Thyroid gland (tissue), 4 donors: ENCODE results near the gene SCTR. TPM values are rescaled to one million over a fixed set of nuclear protein-coding genes. Genes with fewer than 3 reads are reported as not detected.

Experiments
- DNase-seq, 2 donors: peaks; one replicate each; pipeline ENCODE4 v3.0.0-alpha.2; 2019
- H3K27ac ChIP-seq, 3 donors: fragments of 200-600 bp; sonication (generic); 1 replicate in 2 of 3; 2 replicates in 1 of 3; pipeline ENCODE4 v1.5.1; 2016 to 2019; ENCODE audit warnings: mild to moderate bottlenecking in 1 of 3, moderate library complexity in 1 of 3
- H3K27me3 ChIP-seq: fragments of 200-600 bp; sonication (generic); one replicate; pipeline ENCODE4 v1.5.1; 2019
- H3K36me3 ChIP-seq, 2 donors: fragments of 200-600 bp; sonication (generic); one replicate each; pipeline ENCODE4 v1.5.1; 2016 to 2019
- H3K4me1 ChIP-seq, 2 donors: fragments of 200-600 bp; sonication (generic); one replicate each; pipeline ENCODE4 v1.5.1; 2017 to 2019
- H3K4me3 ChIP-seq, 3 donors: fragments of 200-600 bp; sonication (generic); replicated peaks in 1 of 3; 1 replicate in 2 of 3; 2 replicates in 1 of 3; pipeline ENCODE4 v1.5.1; 2016; ENCODE audit warnings: mild to moderate bottlenecking in 1 of 3
- H3K9me3 ChIP-seq: fragments of 200-600 bp; sonication (generic); one replicate; pipeline ENCODE4 v1.5.1; 2017
- POLR2A ChIP-seq, 2 donors: fragments of 450-650 bp; IDR thresholded peaks; one replicate each; pipeline ENCODE4 v1.6.1; 2017; ENCODE audit warnings: antibody characterized with exemption in 2 of 2, mild to moderate bottlenecking in 2 of 2, moderate library complexity in 1 of 2
- WGBS, 2 donors: methylation state at CpG; one replicate each; pipeline ENCODE4 v1.1.5; 2017; 5-methylcytosine and 5-hydroxymethylcytosine counted together
- intact Hi-C: fragments of 100-400 bp; cut with DNase I; formaldehyde crosslinking; loops from one replicate; pipeline ENCODE4 v1.15.1; 2023
- total RNA-seq, 4 donors: library from RNA; depleted of rRNA; stranded (reverse); fragments of >200 nt; gene quantifications; one replicate each; pipeline ENCODE4 v1.2.3, GENCODE V29; 2016
- TF ChIP-seq, protein P1 (sequence below), 6 experiments: fragments of 200-600 bp in 3 of 6; fragments of 450-650 bp in 3 of 6; sonication (generic) in 3 of 6; IDR thresholded peaks; one replicate each; pipeline ENCODE4 v1.5.1; 2016 to 2019; ENCODE audit warnings: antibody characterized with exemption in 6 of 6, mild to moderate bottlenecking in 2 of 6, inconsistent platforms in 1 of 6, moderate library complexity in 1 of 6

SCTR gene
- total RNA-seq, 4 donors from 2014 or later = not detected

DNA sequence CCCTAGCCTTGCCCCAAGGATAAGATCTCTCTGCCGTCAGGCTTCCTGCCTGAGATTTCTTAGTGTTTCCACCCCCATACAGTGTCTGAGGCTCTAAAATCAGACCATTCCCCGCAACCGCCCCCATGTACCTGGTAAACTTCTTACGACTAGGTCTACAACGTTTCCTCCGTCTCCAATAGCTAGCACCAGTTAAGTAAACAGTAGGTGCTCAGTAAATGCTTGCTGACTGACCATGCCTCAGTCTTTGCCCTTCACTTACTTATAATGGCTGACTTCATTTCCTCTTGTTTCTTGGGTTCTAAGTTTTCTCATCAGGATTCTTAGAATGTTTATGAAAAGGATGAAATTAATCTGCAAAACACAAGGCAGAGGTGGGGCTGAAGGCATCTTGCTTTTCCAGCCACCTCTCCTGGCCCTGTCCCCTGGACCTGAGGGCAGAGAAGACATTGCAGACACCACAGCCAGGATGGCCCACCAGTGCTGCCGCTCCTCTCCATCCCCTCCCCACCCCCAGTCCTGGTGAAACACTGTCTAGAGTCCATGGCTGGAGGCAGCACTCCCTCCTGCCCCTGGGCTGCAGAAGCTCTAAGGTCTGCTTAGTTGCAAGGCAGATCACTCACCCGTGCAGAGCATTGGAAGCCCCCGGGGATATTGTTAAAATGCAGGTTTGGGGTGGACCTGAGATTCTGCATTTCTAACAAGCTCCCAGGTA lies 75.7 kb downstream of the SCTR start:
- no peak overlapping the region for H3K27ac ChIP-seq
- 74 to 90% methylated on average over 7 to 9 of the region's 9 CpGs for WGBS, 2 donors

DNA sequence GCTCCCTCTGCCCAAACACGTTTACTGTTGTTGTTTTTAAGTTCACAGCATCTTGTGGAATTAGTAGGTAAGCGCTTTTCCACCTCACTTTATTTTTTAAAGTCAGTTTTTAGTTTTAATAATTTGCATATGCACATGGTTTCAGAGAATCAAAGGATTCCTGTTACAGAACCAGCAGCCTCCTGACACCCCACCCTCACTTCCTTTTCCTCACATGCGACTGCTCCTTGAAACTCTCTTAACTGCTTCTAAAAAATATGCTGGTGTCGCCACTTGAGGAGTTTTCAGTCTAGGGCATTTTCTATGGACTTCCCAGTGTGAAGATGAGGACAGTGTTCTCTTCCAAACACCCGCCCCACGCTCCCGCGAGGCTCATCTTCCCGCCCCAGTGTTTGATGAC lies 78.2 kb downstream of the SCTR start:
- TF ChIP-seq POLR2A (IDR thresholded peaks at IDR 0.05) = no peak
- TF ChIP-seq, protein P1, sequence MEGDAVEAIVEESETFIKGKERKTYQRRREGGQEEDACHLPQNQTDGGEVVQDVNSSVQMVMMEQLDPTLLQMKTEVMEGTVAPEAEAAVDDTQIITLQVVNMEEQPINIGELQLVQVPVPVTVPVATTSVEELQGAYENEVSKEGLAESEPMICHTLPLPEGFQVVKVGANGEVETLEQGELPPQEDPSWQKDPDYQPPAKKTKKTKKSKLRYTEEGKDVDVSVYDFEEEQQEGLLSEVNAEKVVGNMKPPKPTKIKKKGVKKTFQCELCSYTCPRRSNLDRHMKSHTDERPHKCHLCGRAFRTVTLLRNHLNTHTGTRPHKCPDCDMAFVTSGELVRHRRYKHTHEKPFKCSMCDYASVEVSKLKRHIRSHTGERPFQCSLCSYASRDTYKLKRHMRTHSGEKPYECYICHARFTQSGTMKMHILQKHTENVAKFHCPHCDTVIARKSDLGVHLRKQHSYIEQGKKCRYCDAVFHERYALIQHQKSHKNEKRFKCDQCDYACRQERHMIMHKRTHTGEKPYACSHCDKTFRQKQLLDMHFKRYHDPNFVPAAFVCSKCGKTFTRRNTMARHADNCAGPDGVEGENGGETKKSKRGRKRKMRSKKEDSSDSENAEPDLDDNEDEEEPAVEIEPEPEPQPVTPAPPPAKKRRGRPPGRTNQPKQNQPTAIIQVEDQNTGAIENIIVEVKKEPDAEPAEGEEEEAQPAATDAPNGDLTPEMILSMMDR (IDR thresholded peaks at IDR 0.05) = no peak
- Histone ChIP-seq H3K27me3 (no peaks in the 10 kb centered on the region), H3K27ac (no peak overlapping the region), H3K9me3 (no peaks in the 10 kb centered on the region), H3K36me3 (no peaks in the 10 kb centered on the region), H3K4me1 (peaks cover 0 to 4% of the 10 kb centered on the region in 2 donors), H3K4me3 (no peak overlapping the region)
- no peak for DNase-seq
- 54 to 56% methylated on average over 9 of the region's 9 CpGs for WGBS, 2 donors
- intact Hi-C loops = no loop called here

More for the DNA sequence above, 75.7 kb downstream of the SCTR start:
- H3K4me3 ChIP-seq = no peak overlapping the region
- TF ChIP-seq POLR2A (IDR thresholded peaks at IDR 0.05) = no peak
- TF ChIP-seq, protein P1 (IDR thresholded peaks at IDR 0.05) = no peak
- intact Hi-C loops = no loop called here
- no peak for DNase-seq
- H3K27me3 ChIP-seq = no peaks in the 10 kb centered on the region
- no peaks in the 10 kb centered on the region for H3K9me3 ChIP-seq
- H3K36me3 ChIP-seq = no peaks in the 10 kb centered on the region
- H3K4me1 ChIP-seq = no peaks in the 10 kb centered on the region

DNA sequence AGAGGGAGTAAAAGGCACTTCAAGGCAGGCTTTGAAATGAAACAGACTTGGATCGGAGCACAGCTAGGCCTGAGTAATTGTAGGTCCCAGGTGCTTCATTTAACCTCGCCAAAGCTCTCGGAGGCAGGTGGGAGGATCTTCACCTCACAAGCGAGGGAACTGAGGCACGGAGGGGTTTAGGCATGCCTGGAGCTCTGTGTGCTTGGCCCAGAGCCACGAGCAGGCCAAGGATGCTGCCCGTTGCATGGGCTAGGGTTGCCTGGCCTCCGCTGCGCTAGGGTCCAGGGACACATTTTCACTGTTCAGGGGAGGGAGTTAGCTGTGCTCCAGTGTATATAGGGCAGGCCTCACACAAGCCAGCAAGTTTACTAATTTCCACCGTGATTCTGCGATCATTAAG lies 81.4 kb downstream of the SCTR start:
- no peak for DNase-seq
- no peak for TF ChIP-seq POLR2A (IDR thresholded peaks at IDR 0.05)
- TF ChIP-seq, protein P1 (IDR thresholded peaks at IDR 0.05) = no peak
- H3K27me3 ChIP-seq = no peaks in the 10 kb centered on the region
- no peaks in the 10 kb centered on the region for H3K9me3 ChIP-seq
- 85 to 91% methylated on average over 11 of the region's 11 CpGs for WGBS, 2 donors
- H3K4me3 ChIP-seq = no peak overlapping the region
- intact Hi-C loops = no loop called here
- H3K27ac ChIP-seq = no peak overlapping the region
- H3K4me1 ChIP-seq = peaks cover 0 to 15% of the 10 kb centered on the region in 2 donors
- no peaks in the 10 kb centered on the region for H3K36me3 ChIP-seq

DNA sequence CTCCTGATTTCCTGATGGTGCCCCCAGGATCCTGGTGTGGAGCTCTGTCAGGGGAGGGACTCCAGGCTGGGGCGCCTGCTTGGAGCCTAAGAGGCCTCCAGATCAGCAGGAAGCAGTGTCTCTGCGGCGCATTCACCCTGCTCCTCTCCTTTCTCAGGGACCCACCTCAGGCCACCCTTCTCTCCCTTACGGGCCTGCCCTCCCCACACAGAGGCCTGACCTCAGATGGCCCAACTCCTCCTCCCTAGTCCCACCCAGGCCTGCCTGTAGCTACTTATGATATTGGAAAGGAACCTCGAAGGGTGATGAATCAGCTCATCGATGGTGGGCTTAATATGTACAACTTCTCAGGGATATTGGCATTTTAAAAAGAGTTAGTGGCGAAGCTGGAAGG lies 82.1 kb downstream of the SCTR start:
- no peaks in the 10 kb centered on the region for H3K9me3 ChIP-seq
- H3K36me3 ChIP-seq = no peaks in the 10 kb centered on the region
- no peak for DNase-seq
- peak overlapping the region in 1 of 3 donors; percentile 38 for H3K27ac ChIP-seq
- 89% methylated on average over 7 of the region's 7 CpGs for WGBS, 2 donors
- H3K4me1 ChIP-seq = peaks cover 0 to 15% of the 10 kb centered on the region in 2 donors
- no peaks in the 10 kb centered on the region for H3K27me3 ChIP-seq
- intact Hi-C loops = no loop called here
- no peak for TF ChIP-seq POLR2A (IDR thresholded peaks at IDR 0.05)
- TF ChIP-seq, protein P1 (IDR thresholded peaks at IDR 0.05) = no peak
- no peak overlapping the region for H3K4me3 ChIP-seq

DNA sequence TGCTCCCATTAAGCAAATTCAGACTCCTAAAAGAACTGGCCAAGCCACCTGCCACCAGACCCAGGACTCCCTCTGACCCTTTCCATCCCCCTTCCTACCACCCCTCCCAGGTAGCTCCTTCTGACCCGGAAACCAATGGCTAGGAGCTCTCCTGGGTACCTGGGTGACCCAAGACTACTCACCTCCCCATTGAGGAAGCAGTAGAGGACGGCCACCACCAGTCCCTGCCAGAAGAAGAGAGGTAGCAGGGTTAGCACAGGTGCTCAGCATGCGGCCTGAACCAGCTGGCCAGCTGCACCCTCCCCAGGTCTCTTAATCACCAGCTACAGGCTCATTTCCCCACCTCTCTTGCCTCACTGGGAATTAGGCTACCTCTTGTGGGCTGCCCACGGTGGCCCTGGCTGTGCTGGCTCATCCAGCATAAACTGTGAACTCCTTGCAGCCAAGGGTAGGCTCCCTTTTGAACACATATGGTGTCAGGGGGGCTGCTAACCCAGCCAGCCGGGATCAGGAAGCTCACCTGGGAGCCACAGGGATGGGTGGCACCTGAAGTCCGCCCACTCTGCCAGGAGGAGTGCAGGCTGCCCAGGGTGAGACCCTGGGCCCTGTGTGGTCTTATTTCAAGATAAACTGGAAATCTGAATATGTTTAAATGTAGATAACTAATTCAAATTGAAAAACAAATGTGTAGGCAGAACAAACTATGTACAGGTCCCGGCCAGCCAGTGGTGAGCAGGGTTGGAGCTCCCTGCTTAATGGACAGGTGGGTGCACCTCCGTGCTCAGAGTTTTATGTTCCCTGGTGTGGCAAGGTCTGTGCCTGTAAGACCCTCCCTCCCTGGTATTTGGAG lies 82.7 kb downstream of the SCTR start:
- H3K27me3 ChIP-seq = no peaks in the 10 kb centered on the region
- intact Hi-C loops = no loop called here
- DNase-seq = peak; percentile 40 to 44
- H3K4me1 ChIP-seq = peaks cover under 1 to 15% of the 10 kb centered on the region in 2 donors
- no peak overlapping the region for H3K4me3 ChIP-seq
- 80 to 83% methylated on average over 7 to 8 of the region's 8 CpGs for WGBS, 2 donors
- H3K36me3 ChIP-seq = no peaks in the 10 kb centered on the region
- H3K9me3 ChIP-seq = no peaks in the 10 kb centered on the region
- H3K27ac ChIP-seq = peak overlapping the region in 2 of 3 donors; percentile 27 to 38
- no peak for TF ChIP-seq POLR2A (IDR thresholded peaks at IDR 0.05)
- TF ChIP-seq, protein P1 (IDR thresholded peaks at IDR 0.05) = no peak
